GM12878 (cell line): ENCODE data around the gene DRD3. TPM values are rescaled to one million over a fixed set of nuclear protein-coding genes. Genes with fewer than 3 reads are reported as not detected.

Experiments used
- ATAC-seq: fragments of 200-7000 bp; cut with Tn5 transposase; 3 replicates; pipeline ENCODE4 v1.9.1; 2020; ENCODE audit warnings: mild to moderate bottlenecking, moderate library complexity
- BruUV-seq: library from RNA; stranded (reverse); fragments of 400-500 nt; replicated peaks from 2 replicates; lab custom pipeline; 2021; lab: Mats Ljungman, UMichigan
- CTCF ChIA-PET: fragments of 300-600 bp; sonication (Branson Sonifier 250); formaldehyde crosslinking; extraction: SDS; loops from one replicate; lab custom pipeline; 2021; ENCODE audit warnings: inconsistent platforms; lab: Yijun Ruan, JAX
- POLR2A ChIA-PET: fragments of 350-600 bp; formaldehyde crosslinking; extraction: SDS; loops from one replicate; lab custom pipeline; 2021; ENCODE audit warnings: inconsistent platforms; lab: Charles Lee
- RAD21 ChIA-PET: fragments of 300-600 bp; sonication (Branson Sonifier 250); formaldehyde crosslinking; loops from one replicate; lab custom pipeline; 2023; ENCODE audit warnings: antibody characterized with exemption; ENCODE audit not compliant: unreplicated experiment; lab: Charles Lee
- SMC1A ChIA-PET: fragments of 300-600 bp; sonication (Branson Sonifier 250); formaldehyde crosslinking; loops from one replicate; lab custom pipeline; 2023; ENCODE audit not compliant: unreplicated experiment, uncharacterized antibody; lab: Charles Lee
- DNase-seq: peaks from one replicate; pipeline ENCODE4 v3.0.0-alpha.2; 2011; ENCODE audit warnings: low read depth, low spot score
- FAIRE-seq: peaks from 3 replicates; lab custom pipeline; 2011; peaks lifted over from hg19 to GRCh38; lab: Jason Lieb, UNC
- H2AFZ ChIP-seq: 2 replicates; pipeline ENCODE4 v1.6.0; 2011; ENCODE audit warnings: low read depth, low read length, control low read depth; ENCODE audit not compliant: control insufficient read depth
- H3K27ac ChIP-seq: 2 replicates; pipeline ENCODE4 v1.5.1; 2011; ENCODE audit warnings: control low read depth; ENCODE audit not compliant: control insufficient read depth, insufficient read depth
- H3K27me3 ChIP-seq, 2 experiments: replicated peaks in 1 of 2; 2 replicates each; pipeline versions ENCODE4 v1.6.0 to v1.6.1; 2011; ENCODE audit warnings: low read length in 1 of 2; ENCODE audit not compliant: control insufficient read depth in 2 of 2, insufficient read depth in 2 of 2
- H3K36me3 ChIP-seq, 2 experiments: 2 replicates each; pipeline ENCODE4 v1.5.1; 2011; ENCODE audit warnings: low read length in 1 of 2; ENCODE audit not compliant: control insufficient read depth in 2 of 2, insufficient read depth in 2 of 2
- H3K4me1 ChIP-seq: 2 replicates; pipeline ENCODE4 v1.6.1; 2011; ENCODE audit warnings: mild to moderate bottlenecking, low read length, moderate library complexity, mixed read lengths; ENCODE audit not compliant: control insufficient read depth, insufficient read depth
- H3K4me2 ChIP-seq: 2 replicates; pipeline ENCODE4 v1.6.0; 2011; ENCODE audit warnings: control low read depth; ENCODE audit not compliant: control insufficient read depth, insufficient read depth
- H3K4me3 ChIP-seq: fragments of 200-600 bp; sonication (generic); 2 replicates; pipeline ENCODE4 v1.5.1; 2016
- H3K79me2 ChIP-seq: 2 replicates; pipeline ENCODE4 v1.6.0; 2011; ENCODE audit warnings: low read length; ENCODE audit not compliant: control insufficient read depth, insufficient read depth
- H3K9ac ChIP-seq: 2 replicates; pipeline ENCODE4 v1.8.0; 2011; ENCODE audit warnings: low read length, control low read depth, mixed read lengths; ENCODE audit not compliant: control insufficient read depth, insufficient read depth
- H3K9me3 ChIP-seq: replicated peaks from 3 replicates; pipeline ENCODE4 v1.5.1; 2011; ENCODE audit warnings: mild to moderate bottlenecking, low read length; ENCODE audit not compliant: control insufficient read depth, insufficient read depth
- H4K20me1 ChIP-seq: 2 replicates; pipeline ENCODE4 v1.6.0; 2011; ENCODE audit not compliant: control insufficient read depth, insufficient read depth
- BCL11A ChIP-seq: IDR thresholded peaks from 2 replicates; pipeline ENCODE4 v1.6.1; 2011; ENCODE audit warnings: low read depth, low read length
- EED ChIP-seq: sonication (generic); IDR thresholded peaks from 2 replicates; pipeline ENCODE4 v1.6.1; 2016; ENCODE audit warnings: antibody characterized with exemption, low read depth
- EGR1 ChIP-seq, 2 experiments: IDR thresholded peaks; 1 replicate in 1 of 2; 2 replicates in 1 of 2; pipeline ENCODE4 v1.6.1; 2011 to 2012; ENCODE audit warnings: low read depth in 2 of 2, low read length in 2 of 2, borderline replicate concordance in 1 of 2, mild to moderate bottlenecking in 1 of 2, moderate library complexity in 1 of 2
- ESRRA ChIP-seq: IDR thresholded peaks from 2 replicates; pipeline ENCODE4 v1.6.1; 2012; ENCODE audit warnings: mild to moderate bottlenecking, low read length, improper control_type of control experiment
- GABPA ChIP-seq: IDR thresholded peaks from 2 replicates; pipeline ENCODE4 v1.6.1; 2014; ENCODE audit warnings: antibody characterized with exemption, low read depth, mild to moderate bottlenecking, inconsistent platforms
- HCFC1 ChIP-seq: fragments of 150-350 bp; IDR thresholded peaks from 2 replicates; pipeline ENCODE4 v1.6.1; 2014; ENCODE audit warnings: low read length
- JUND ChIP-seq: IDR thresholded peaks from 2 replicates; pipeline ENCODE4 v1.6.1; 2012; ENCODE audit warnings: low read depth, mild to moderate bottlenecking, low read length, improper control_type of control experiment, moderate library complexity
- SIN3A ChIP-seq: IDR thresholded peaks from 2 replicates; pipeline ENCODE4 v1.6.1; 2012; ENCODE audit warnings: low read depth, low read length, improper control_type of control experiment
- SUPT20H ChIP-seq: IDR thresholded peaks from 2 replicates; pipeline ENCODE4 v1.6.1; 2011; ENCODE audit warnings: low read depth, mild to moderate bottlenecking, low read length, moderate library complexity, borderline replicate concordance; ENCODE audit not compliant: control insufficient read depth
- TCF7 ChIP-seq: IDR thresholded peaks from 2 replicates; pipeline ENCODE4 v1.6.1; 2014; ENCODE audit warnings: antibody characterized with exemption, borderline replicate concordance
- ZNF217 ChIP-seq: fragments of 450-650 bp; IDR thresholded peaks from 2 replicates; pipeline ENCODE4 v1.6.1; 2017; ENCODE audit warnings: antibody characterized with exemption, mild to moderate bottlenecking
- ZNF622 ChIP-seq: fragments of 450-650 bp; IDR thresholded peaks from 2 replicates; pipeline ENCODE4 v1.6.1; 2017; ENCODE audit warnings: mild to moderate bottlenecking, inconsistent platforms
- WGBS: methylation state at CpG from one replicate; pipeline ENCODE4 v1.1.6; 2016; ENCODE audit warnings: low lambda C conversion rate; ENCODE audit not compliant: insufficient replicate concordance, insufficient coverage; ENCODE audit errors: missing lambda C conversion rate; 5-methylcytosine and 5-hydroxymethylcytosine counted together
- in situ Hi-C: fragments of 300-500 bp; cut with MboI; formaldehyde crosslinking; loops from 9 replicates; pipeline ENCODE4 v1.14.3; 2018; ENCODE audit warnings: mixed read lengths
- intact Hi-C: fragments of 100-400 bp; cut with micrococcal nuclease; formaldehyde crosslinking; loops from one replicate; pipeline ENCODE4 v1.14.2; 2022; ENCODE audit not compliant: unreplicated experiment
- polyA plus RNA-seq, 11 experiments: library from polyadenylated mRNA; depleted of rRNA in 4 of 11; unstranded in 6 of 11; stranded (reverse) in 5 of 11; fragments of >200 nt; fragmentation: Nextera tagmentation in 4 of 11; fragmentation: Illumina TruSeq in 1 of 11; extraction: Ambion mirVana in 4 of 11; extraction: Trizol in 1 of 11; gene quantifications; 1 replicate in 1 of 11; 2 replicates in 10 of 11; pipeline versions ENCODE4 v1.2.1 to v1.2.3, GENCODE V29; 2011 to 2016; ENCODE audit warnings: inconsistent platforms in 2 of 11, missing spikeins in 2 of 11, low read depth in 1 of 11
- total RNA-seq, 4 experiments: library from RNA; depleted of rRNA in 3 of 4; stranded (reverse); fragments of >200 nt in 3 of 4; fragmentation: Illumina TruSeq in 1 of 4; extraction: Trizol in 1 of 4; gene quantifications; 2 replicates each; pipeline versions ENCODE4 v1.2.1 to v1.2.3, GENCODE V29; 2013 to 2021

DRD3 gene
- total and polyA plus RNA-seq, 10 of the 15 experiments (the other 5 are each of a cell fraction or from before 2014, with no cell fraction given) = not detected

- no peak for DNase-seq
- H3K4me2 ChIP-seq = no peak overlapping the region
- H3K9ac ChIP-seq = no peak overlapping the region
- no peak overlapping the region for H3K4me3 ChIP-seq
- no peaks in the 10 kb centered on the region for H3K79me2 ChIP-seq
- ChIA-PET SMC1A (interaction anchor here (0.9 to 4.1 kb wide), 7 partner anchors 21 to 415 kb away, joined by 3 to 24 read pairs (median 5); no protein-coding TSS in a partner anchor), POLR2A (no interaction called here)
- FAIRE-seq = no peak
- in situ Hi-C loops (loop anchor here (5.0 to 10.0 kb wide), 2 partner anchors 263 to 420 kb away; no protein-coding TSS in a partner anchor), intact Hi-C loops (loop anchor here (5.0 kb wide), 2 partner anchors 208 to 417 kb away; no protein-coding TSS in a partner anchor)
- no peaks in the 10 kb centered on the region for H3K9me3 ChIP-seq
- no peak overlapping the region for H2AFZ ChIP-seq
- H3K27me3 ChIP-seq = 0 out of 4 replicates have a peak, but pooled peaks cover 0 to 1% of the 10 kb centered on the region in 2 experiments
- no peak overlapping the region for H3K27ac ChIP-seq
- ATAC-seq = no peak
- no TSS peak for BruUV-seq
- no peaks in the 10 kb centered on the region; the same call in 1 of the 2 replicates for H3K4me1 ChIP-seq
- WGBS = 48% methylated on average over 6 of the region's 6 CpGs
- H3K36me3 ChIP-seq = no peaks in the 10 kb centered on the region
- TF ChIP-seq GABPA = no peak
- TF ChIP-seq ZNF622 = no peak
- no peak for TF ChIP-seq ESRRA
- TF ChIP-seq EED = no peak
- TF ChIP-seq BCL11A = no peak
- no peak for TF ChIP-seq JUND
- no peak for TF ChIP-seq HCFC1
- no peak for TF ChIP-seq ZNF217
- TF ChIP-seq SUPT20H = no peak
- TF ChIP-seq SIN3A = no peak
- no peak for TF ChIP-seq EGR1 (IDR thresholded peaks at IDR 0.05; ENCODE audit: borderline replicate concordance in 1 of 2, low read depth in 2 of 2, low read length in 2 of 2)
- TF ChIP-seq TCF7 = no peak
- TF ChIP-seq, all 136 proteins: peak for 0
- H4K20me1 ChIP-seq = no peaks in the 10 kb centered on the region
- RAD21 ChIA-PET = interaction anchor here (1.2 to 2.1 kb wide), 3 partner anchors 137 to 264 kb away, joined by 5 to 14 read pairs (median 5); no protein-coding TSS in a partner anchor
- CTCF ChIA-PET = interaction anchor here (0.8 to 9.1 kb wide), 27 partner anchors 10 to 460 kb away, joined by 3 to 90 read pairs (median 4); no protein-coding TSS in a partner anchor
These were observed 24.5 kb downstream of the DRD3 start for GRCh38 chr3:114154321-114154821.
